HCT116 (cell line): ENCODE measurements around the gene LHX4.

Source experiments
- EZH2 ChIP-seq: fragments of 200-600 bp; sonication (generic); IDR thresholded peaks from 2 replicates; pipeline ENCODE4 v1.6.1; 2017; ENCODE audit warnings: antibody characterized with exemption, mixed run types
- FOSL1 ChIP-seq: IDR thresholded peaks from 2 replicates; pipeline ENCODE4 v1.6.1; 2012; ENCODE audit warnings: low read depth
- POLR2AphosphoS5 ChIP-seq: IDR thresholded peaks from 2 replicates; pipeline ENCODE4 v1.6.1; 2011; ENCODE audit warnings: mild to moderate bottlenecking, low read depth, low read length, moderate library complexity
- SP1 ChIP-seq: IDR thresholded peaks from 2 replicates; pipeline ENCODE4 v1.6.1; 2012; ENCODE audit warnings: low read depth
- TCF7L2 ChIP-seq: IDR thresholded peaks from 2 replicates; pipeline ENCODE4 v1.7.0; 2011; ENCODE audit warnings: borderline replicate concordance, inconsistent platforms; ENCODE audit not compliant: insufficient read depth, insufficient read length; ENCODE audit errors: extremely low read depth
- TF ChIP-seq, protein P1 (sequence below), 3 experiments: fragments of 200-600 bp in 1 of 3; sonication (generic) in 1 of 3; IDR thresholded peaks in 2 of 3; conservative IDR thresholded peaks in 1 of 3; 2 replicates each; pipeline ENCODE4 v1.5.1; 2012 to 2017; ENCODE audit warnings: low read depth in 2 of 3, low read length in 2 of 3, antibody characterized with exemption in 1 of 3, borderline replicate concordance in 1 of 3, control low read depth in 1 of 3, mild to moderate bottlenecking in 1 of 3, mixed read lengths in 1 of 3, mixed run types in 1 of 3, moderate library complexity in 1 of 3; ENCODE audit not compliant: insufficient read depth in 1 of 3

DNA sequence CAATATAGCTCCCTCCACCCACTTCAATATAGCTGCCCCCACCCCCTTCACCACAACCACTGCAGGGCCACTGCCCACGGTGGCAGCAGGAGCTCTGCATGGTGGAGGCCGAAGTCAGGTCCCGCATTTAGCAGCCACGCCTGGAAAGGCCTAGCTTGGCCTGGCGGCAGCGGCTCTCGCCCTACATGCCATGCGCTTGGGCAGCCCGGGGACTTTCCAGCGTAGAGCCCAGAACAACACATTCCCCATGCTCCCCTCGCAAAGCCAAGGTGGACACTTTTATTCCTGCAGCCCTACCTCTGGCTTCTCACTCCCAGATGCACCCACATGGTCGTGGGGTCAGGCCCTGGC is 37.1 kb downstream of the LHX4 start:
- TF ChIP-seq POLR2AphosphoS5 (no peak), TCF7L2 (no peak), EZH2 (no peak), SP1 (no peak), FOSL1 (no peak)
- TF ChIP-seq, protein P1, sequence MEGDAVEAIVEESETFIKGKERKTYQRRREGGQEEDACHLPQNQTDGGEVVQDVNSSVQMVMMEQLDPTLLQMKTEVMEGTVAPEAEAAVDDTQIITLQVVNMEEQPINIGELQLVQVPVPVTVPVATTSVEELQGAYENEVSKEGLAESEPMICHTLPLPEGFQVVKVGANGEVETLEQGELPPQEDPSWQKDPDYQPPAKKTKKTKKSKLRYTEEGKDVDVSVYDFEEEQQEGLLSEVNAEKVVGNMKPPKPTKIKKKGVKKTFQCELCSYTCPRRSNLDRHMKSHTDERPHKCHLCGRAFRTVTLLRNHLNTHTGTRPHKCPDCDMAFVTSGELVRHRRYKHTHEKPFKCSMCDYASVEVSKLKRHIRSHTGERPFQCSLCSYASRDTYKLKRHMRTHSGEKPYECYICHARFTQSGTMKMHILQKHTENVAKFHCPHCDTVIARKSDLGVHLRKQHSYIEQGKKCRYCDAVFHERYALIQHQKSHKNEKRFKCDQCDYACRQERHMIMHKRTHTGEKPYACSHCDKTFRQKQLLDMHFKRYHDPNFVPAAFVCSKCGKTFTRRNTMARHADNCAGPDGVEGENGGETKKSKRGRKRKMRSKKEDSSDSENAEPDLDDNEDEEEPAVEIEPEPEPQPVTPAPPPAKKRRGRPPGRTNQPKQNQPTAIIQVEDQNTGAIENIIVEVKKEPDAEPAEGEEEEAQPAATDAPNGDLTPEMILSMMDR (IDR thresholded peaks at IDR 0.05 in 2 of 3, conservative IDR thresholded peaks at IDR 0.05 in 1 of 3; ENCODE audit: borderline replicate concordance in 1 of 3, insufficient read depth in 1 of 3, low read depth in 2 of 3, low read length in 2 of 3), result no peak
